Activated B cell treated with CpG ODN at 0.5 μM for 24 hours (primary cell): Measurements from ENCODE around the gene MRPL18. TPM values are rescaled to one million over a fixed set of nuclear protein-coding genes. Genes with fewer than 3 reads are reported as not detected.

ENCODE experiments used
- ATAC-seq: fragments of 200-7000 bp; cut with Tn5 transposase; one replicate; pipeline ENCODE4 v1.10.0; 2021; ENCODE audit warnings: low read depth, mild to moderate bottlenecking, moderate library complexity
- CTCF ChIA-PET: fragments of 350-600 bp; sonication (Branson Sonifier 250); formaldehyde crosslinking; loops from one replicate; lab custom pipeline; 2021; ENCODE audit warnings: antibody characterized with exemption; lab: Charles Lee
- POLR2A ChIA-PET: fragments of 350-600 bp; sonication (Branson Sonifier 250); formaldehyde crosslinking; loops from one replicate; lab custom pipeline; 2021; ENCODE audit warnings: antibody characterized with exemption; lab: Charles Lee
- DNase-seq: peaks from one replicate; pipeline ENCODE4 v3.0.0; 2022
- H3K27ac Mint-ChIP-seq: one replicate; pipeline ENCODE4 v1.8.0; 2020; ENCODE audit warnings: mixed read lengths
- H3K27me3 Mint-ChIP-seq: one replicate; pipeline ENCODE4 v1.8.0; 2021; ENCODE audit warnings: mixed read lengths
- H3K36me3 Mint-ChIP-seq: one replicate; pipeline ENCODE4 v1.8.0; 2021; ENCODE audit warnings: low read depth, mixed read lengths
- H3K4me1 Mint-ChIP-seq: one replicate; pipeline ENCODE4 v1.8.0; 2021; ENCODE audit warnings: mixed read lengths
- H3K4me3 Mint-ChIP-seq: one replicate; pipeline ENCODE4 v1.8.0; 2020; ENCODE audit warnings: mild to moderate bottlenecking, mixed read lengths
- H3K9me3 Mint-ChIP-seq: one replicate; pipeline ENCODE4 v1.8.0; 2020; ENCODE audit warnings: mixed read lengths
- intact Hi-C: fragments of 100-400 bp; cut with micrococcal nuclease; formaldehyde crosslinking; loops from one replicate; pipeline ENCODE4 v1.15.1; 2024
- total RNA-seq: library from RNA; stranded (reverse); gene quantifications from 2 replicates; pipeline ENCODE4 v1.2.3, GENCODE V29; 2022
- TF ChIP-seq, protein P1 (sequence below): fragments of 200-600 bp; IDR thresholded peaks from one replicate; pipeline ENCODE4 v1.8.0; 2022; ENCODE audit warnings: antibody characterized with exemption, mild to moderate bottlenecking

Gene MRPL18
- total RNA-seq, 1 donor from 2014 or later: 44.7 TPM

DNA sequence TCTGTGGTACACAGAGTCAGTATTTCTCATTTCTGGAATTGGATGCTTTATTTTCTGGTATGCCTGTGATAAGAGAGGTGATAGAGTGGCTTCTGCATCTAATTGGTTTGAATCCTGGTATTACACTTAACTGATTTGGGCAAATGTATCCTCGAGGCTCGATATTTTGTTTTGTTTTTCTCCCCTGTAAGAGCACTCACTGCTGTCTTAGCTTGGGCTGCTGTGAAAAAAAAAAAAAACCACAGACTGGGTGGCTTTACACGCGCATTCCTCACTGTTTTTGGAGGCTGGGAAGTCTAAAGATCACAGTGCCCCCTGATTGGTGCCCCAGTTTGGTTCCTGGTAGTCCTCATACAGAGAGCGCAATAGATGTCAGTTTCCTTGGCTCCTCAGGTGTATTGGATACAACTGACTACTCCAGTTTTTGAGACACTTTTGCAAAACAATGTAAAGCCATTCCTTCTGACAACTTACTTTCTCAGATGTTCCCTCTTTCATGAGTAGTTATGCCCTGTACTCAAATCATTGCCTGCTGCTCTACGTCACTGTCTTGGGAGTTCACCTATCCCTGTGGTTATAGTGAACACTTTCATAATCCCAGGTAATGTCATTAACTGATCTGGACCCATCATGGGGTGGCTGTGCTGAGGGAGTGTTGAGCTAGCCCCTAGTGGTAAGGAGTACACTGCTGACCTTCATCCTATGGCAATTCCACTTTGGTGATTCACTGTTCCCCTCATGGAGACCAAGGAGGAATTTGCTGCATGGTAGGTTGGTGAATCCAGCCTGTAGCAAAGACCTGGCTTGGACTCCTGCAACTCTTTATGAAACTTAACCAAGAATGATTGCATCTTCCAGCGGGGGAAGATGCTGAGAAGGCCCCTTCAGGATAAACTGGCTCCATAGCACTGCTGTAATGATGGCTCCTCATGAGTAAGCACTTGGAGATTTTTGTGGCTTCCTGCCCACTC, 32.0 kb upstream of the MRPL18 start:
- Mint-ChIP-seq H3K27ac (peak overlapping the region; percentile 2), H3K4me1 (peaks cover 18% of the 10 kb centered on the region), H3K9me3 (no peaks in the 10 kb centered on the region), H3K4me3 (no peak overlapping the region), H3K36me3 (peaks cover 70% of the 10 kb centered on the region), H3K27me3 (no peaks in the 10 kb centered on the region)
- DNase-seq: no peak
- TF ChIP-seq, protein P1, sequence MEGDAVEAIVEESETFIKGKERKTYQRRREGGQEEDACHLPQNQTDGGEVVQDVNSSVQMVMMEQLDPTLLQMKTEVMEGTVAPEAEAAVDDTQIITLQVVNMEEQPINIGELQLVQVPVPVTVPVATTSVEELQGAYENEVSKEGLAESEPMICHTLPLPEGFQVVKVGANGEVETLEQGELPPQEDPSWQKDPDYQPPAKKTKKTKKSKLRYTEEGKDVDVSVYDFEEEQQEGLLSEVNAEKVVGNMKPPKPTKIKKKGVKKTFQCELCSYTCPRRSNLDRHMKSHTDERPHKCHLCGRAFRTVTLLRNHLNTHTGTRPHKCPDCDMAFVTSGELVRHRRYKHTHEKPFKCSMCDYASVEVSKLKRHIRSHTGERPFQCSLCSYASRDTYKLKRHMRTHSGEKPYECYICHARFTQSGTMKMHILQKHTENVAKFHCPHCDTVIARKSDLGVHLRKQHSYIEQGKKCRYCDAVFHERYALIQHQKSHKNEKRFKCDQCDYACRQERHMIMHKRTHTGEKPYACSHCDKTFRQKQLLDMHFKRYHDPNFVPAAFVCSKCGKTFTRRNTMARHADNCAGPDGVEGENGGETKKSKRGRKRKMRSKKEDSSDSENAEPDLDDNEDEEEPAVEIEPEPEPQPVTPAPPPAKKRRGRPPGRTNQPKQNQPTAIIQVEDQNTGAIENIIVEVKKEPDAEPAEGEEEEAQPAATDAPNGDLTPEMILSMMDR: no peak
- ChIA-PET POLR2A (no interaction called here), CTCF (no interaction called here)
- ATAC-seq: no peak
- intact Hi-C loops: no loop called here

DNA sequence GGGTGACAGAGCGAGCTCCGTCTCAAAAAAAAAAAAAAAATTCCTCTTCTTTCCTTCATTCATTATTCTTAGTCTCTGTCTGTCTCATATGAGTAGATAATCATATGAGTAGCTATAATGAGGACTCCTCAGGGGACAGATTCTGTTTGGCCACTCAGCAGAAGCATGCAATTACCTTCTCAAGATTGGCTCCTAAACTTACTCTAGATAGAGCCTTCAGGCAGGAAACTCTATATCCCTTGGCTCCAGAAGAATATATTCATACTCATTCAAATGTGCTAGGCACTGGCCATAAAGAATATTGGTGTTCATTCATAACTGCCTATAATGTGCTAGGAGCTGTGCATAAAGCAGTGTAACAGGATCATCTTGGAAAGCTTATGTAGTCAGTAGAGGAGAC, 30.6 kb upstream of the MRPL18 start:
- no peak for ATAC-seq
- TF ChIP-seq, protein P1: no peak
- peaks cover 62% of the 10 kb centered on the region for H3K36me3 Mint-ChIP-seq
- DNase-seq: no peak
- H3K4me3 Mint-ChIP-seq: peak overlapping the region; percentile 42
- peaks cover 18% of the 10 kb centered on the region for H3K4me1 Mint-ChIP-seq
- H3K27ac Mint-ChIP-seq: peak overlapping the region; percentile 8
- intact Hi-C loops: no loop called here
- no peaks in the 10 kb centered on the region for H3K27me3 Mint-ChIP-seq
- CTCF ChIA-PET: no interaction called here
- H3K9me3 Mint-ChIP-seq: no peaks in the 10 kb centered on the region
- POLR2A ChIA-PET: interaction anchor here (0.7 to 6.2 kb wide), 2 partner anchors 30 to 1724 kb away, joined by 3 to 78 read pairs; partner anchors contain the start of genes MRPL18 and TCP1

DNA sequence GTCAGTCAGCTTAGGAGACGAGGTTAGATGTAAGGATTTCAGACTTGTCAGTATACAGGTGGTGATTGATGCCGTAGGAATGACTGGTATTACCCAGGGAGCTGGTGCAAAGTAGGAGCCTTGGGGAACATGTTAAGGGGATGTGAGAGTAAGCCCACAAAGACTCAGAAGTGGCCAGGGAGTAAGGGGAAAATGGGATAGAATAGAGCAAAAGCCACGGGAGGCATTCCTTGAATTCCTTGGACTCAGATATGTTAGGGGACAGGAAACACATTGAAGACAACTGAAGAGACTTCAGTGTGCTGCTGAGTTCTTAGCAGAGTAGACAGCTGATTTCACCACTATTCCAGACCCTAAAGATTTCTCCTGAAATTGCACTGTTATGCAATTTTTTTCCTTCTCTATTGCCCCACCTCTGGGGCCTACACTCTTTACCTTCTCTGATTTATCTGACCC, 29.6 kb upstream of the MRPL18 start:
- intact Hi-C loops: no loop called here
- peak overlapping the region; percentile 94 for H3K27ac Mint-ChIP-seq
- H3K4me3 Mint-ChIP-seq: peak overlapping the region; percentile 96
- H3K36me3 Mint-ChIP-seq: peaks cover 55% of the 10 kb centered on the region
- ChIA-PET CTCF (no interaction called here), POLR2A (interaction anchor here (2.5 to 6.2 kb wide), 2 partner anchors 29 to 33 kb away, joined by 46 to 78 read pairs; partner anchors contain the start of genes MRPL18, TCP1 and WTAP)
- no peaks in the 10 kb centered on the region for H3K9me3 Mint-ChIP-seq
- ATAC-seq: no peak
- no peak for DNase-seq
- H3K27me3 Mint-ChIP-seq: no peaks in the 10 kb centered on the region
- TF ChIP-seq, protein P1: no peak
- peaks cover 18% of the 10 kb centered on the region for H3K4me1 Mint-ChIP-seq

DNA sequence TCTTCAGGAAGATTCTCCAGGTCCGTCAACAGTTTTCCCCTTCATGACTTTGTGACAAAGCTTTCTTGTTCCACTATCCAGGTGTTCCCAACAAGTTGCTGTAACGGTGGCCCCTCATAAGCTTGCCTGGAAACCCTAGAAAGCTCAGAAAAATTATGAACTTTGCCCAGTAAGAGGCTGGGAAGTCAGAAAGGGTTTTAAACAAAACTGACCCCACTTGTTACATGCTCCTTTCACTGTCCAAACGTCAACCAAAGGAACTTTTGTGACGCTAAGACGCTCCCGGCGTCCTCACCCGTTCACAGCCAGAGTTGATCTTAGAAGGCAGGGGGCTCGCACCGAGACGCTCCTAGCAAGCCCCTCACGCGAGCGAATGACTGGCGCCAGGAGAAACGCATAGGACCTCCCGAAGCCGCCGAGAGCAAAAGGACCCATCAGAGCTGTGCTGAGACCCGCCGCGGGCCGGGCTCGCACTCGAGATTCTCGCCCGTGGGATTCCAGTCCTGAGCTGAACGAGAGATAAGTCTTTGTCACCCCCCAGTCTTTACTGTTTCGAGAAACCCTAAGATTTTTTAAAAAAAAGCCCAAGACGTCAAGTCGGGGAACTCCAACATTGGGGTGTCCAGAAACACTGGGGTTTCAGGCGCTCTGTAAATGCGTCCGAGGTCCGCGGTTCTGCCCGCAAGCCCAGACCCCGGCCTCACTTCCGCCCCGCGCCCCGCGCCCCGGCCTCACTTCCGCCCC, 29.0 kb upstream of the MRPL18 start:
- intact Hi-C loops: no loop called here
- Mint-ChIP-seq H3K4me3 (peak overlapping the region; percentile 96), H3K27ac (peak overlapping the region; percentile 94), H3K4me1 (peaks cover 18% of the 10 kb centered on the region), H3K9me3 (no peaks in the 10 kb centered on the region), H3K36me3 (peaks cover 55% of the 10 kb centered on the region), H3K27me3 (no peaks in the 10 kb centered on the region)
- ATAC-seq (no peak), DNase-seq (no peak)
- CTCF ChIA-PET: no interaction called here
- TF ChIP-seq, protein P1: no peak
- POLR2A ChIA-PET: interaction anchor here (1.0 to 6.2 kb wide), 7 partner anchors 21 to 217 kb away, joined by 3 to 78 read pairs (median 5); partner anchors contain the start of genes MRPL18, SOD2, TCP1 and WTAP
